PC-3 (cell line): ENCODE measurements around the gene STXBP5L. TPM values are rescaled to one million over a fixed set of nuclear protein-coding genes. Genes with fewer than 3 reads are reported as not detected.
A peak's percentile ranks its signal among the peaks of the same experiment; 100 is the strongest.
"Not testable (repeated sequence)": the region's sequence is repeated elsewhere in the genome, so short reads cannot be mapped to it uniquely, and the experiment has no call there.

Experiments used
- ATAC-seq: fragments of 200-7000 bp; cut with Tn5 transposase; 2 replicates; pipeline ENCODE4 v1.9.1; 2020; ENCODE audit warnings: mild to moderate bottlenecking, moderate library complexity
- BruUV-seq: library from RNA; stranded (reverse); fragments of 400-500 nt; replicated peaks from 2 replicates; lab custom pipeline; 2021; lab: Mats Ljungman, UMichigan
- CTCF ChIA-PET: fragments of 300-600 bp; sonication (Branson Sonifier 250); formaldehyde crosslinking; loops from one replicate; lab custom pipeline; 2022; ENCODE audit warnings: antibody characterized with exemption; lab: Charles Lee
- POLR2A ChIA-PET: fragments of 300-600 bp; sonication (Branson Sonifier 250); formaldehyde crosslinking; loops from one replicate; lab custom pipeline; 2022; ENCODE audit warnings: antibody characterized with exemption; ENCODE audit not compliant: unreplicated experiment; lab: Charles Lee
- DNase-seq: peaks from one replicate; pipeline ENCODE4 v3.0.0-alpha.2; 2015
- H2AFZ ChIP-seq: fragments of 300-600 bp; sonication (generic); 2 replicates; pipeline ENCODE4 v1.6.0; 2016; ENCODE audit warnings: antibody characterized with exemption, low read length
- H3F3A ChIP-seq: fragments of 300-600 bp; sonication (generic); one replicate; pipeline ENCODE4 v1.6.0; 2017; ENCODE audit warnings: antibody characterized with exemption, low read length, control low read depth, mild to moderate bottlenecking; ENCODE audit not compliant: unreplicated experiment
- H3K27ac ChIP-seq: fragments of 300-600 bp; sonication (generic); 2 replicates; pipeline ENCODE4 v1.5.1; 2016; ENCODE audit warnings: mild to moderate bottlenecking, low read length
- H3K27me3 ChIP-seq: fragments of 300-600 bp; sonication (generic); 2 replicates; pipeline ENCODE4 v1.6.1; 2016; ENCODE audit warnings: low read length, mixed read lengths
- H3K36me3 ChIP-seq: fragments of 300-600 bp; sonication (generic); 2 replicates; pipeline ENCODE4 v1.6.1; 2016; ENCODE audit warnings: low read depth, mixed run types, low read length, mixed read lengths
- H3K4me1 ChIP-seq: fragments of 300-600 bp; sonication (generic); 2 replicates; pipeline ENCODE4 v1.5.1; 2016; ENCODE audit warnings: low read length; ENCODE audit not compliant: insufficient read depth
- H3K4me2 ChIP-seq: fragments of 300-600 bp; sonication (generic); 2 replicates; pipeline ENCODE4 v1.6.0; 2016; ENCODE audit warnings: low read length
- H3K4me3 ChIP-seq: fragments of 300-600 bp; sonication (generic); 2 replicates; pipeline ENCODE4 v1.5.1; 2016; ENCODE audit warnings: mild to moderate bottlenecking, low read length, mixed read lengths
- H3K79me2 ChIP-seq: fragments of 300-600 bp; sonication (generic); 2 replicates; pipeline ENCODE4 v1.6.1; 2017; ENCODE audit warnings: low read length, mixed read lengths
- H3K9ac ChIP-seq: fragments of 300-600 bp; sonication (generic); 2 replicates; pipeline ENCODE4 v1.6.0; 2016; ENCODE audit warnings: mild to moderate bottlenecking, low read length
- H3K9me2 ChIP-seq: fragments of 300-600 bp; sonication (generic); replicated peaks from 2 replicates; pipeline ENCODE4 v1.6.1; 2016; ENCODE audit warnings: mixed run types, low read length, mixed read lengths
- H3K9me3 ChIP-seq: fragments of 300-600 bp; sonication (generic); 2 replicates; pipeline ENCODE4 v1.6.1; 2016; ENCODE audit warnings: low read length, mixed read lengths
- H4K20me1 ChIP-seq: fragments of 300-600 bp; sonication (generic); 2 replicates; pipeline ENCODE4 v1.6.1; 2016; ENCODE audit warnings: low read length, mixed read lengths
- CTCF ChIP-seq: fragments of 300-600 bp; sonication (generic); conservative IDR thresholded peaks from 2 replicates; pipeline ENCODE4 v1.5.1; 2017; ENCODE audit warnings: antibody characterized with exemption, low read depth, mild to moderate bottlenecking, low read length
- EZH2 ChIP-seq: fragments of 300-600 bp; sonication (generic); IDR thresholded peaks from one replicate; pipeline ENCODE4 v1.6.1; 2017; ENCODE audit warnings: antibody characterized with exemption, mild to moderate bottlenecking, low read length; ENCODE audit not compliant: unreplicated experiment
- EZH2phosphoT487 ChIP-seq: fragments of 300-600 bp; sonication (generic); IDR thresholded peaks from 2 replicates; pipeline ENCODE4 v1.6.1; 2018; ENCODE audit warnings: mild to moderate bottlenecking, antibody characterized with exemption, low read length, borderline replicate concordance
- intact Hi-C: fragments of 100-400 bp; cut with micrococcal nuclease; formaldehyde crosslinking; loops from 2 replicates; pipeline ENCODE4 v1.9.0; 2023
- total RNA-seq: library from RNA; depleted of rRNA; stranded (reverse); fragments of >200 nt; gene quantifications from 2 replicates; pipeline ENCODE4 v1.2.3, GENCODE V29; 2014

Gene STXBP5L
- total RNA-seq, 1 experiment from 2014 or later, result not detected

GRCh38 chr3:121075191-121075590, 167.2 kb downstream of the STXBP5L start:
- no peak for TF ChIP-seq CTCF
- TF ChIP-seq EZH2, result no peak
- TF ChIP-seq EZH2phosphoT487, result no peak
- H3K9me3 ChIP-seq, result no peaks in the 10 kb centered on the region
- no TSS peak for BruUV-seq

GRCh38 chr3:121078378-121079101, 170.5 kb downstream of the STXBP5L start:
- H3K9me3 ChIP-seq, H3K27ac ChIP-seq, H4K20me1 ChIP-seq, H3K9me2 ChIP-seq, CTCF ChIA-PET, H2AFZ ChIP-seq, H3K36me3 ChIP-seq, H3K4me3 ChIP-seq, BruUV-seq, POLR2A ChIA-PET, H3K4me1 ChIP-seq, H3K9ac ChIP-seq, DNase-seq, H3K79me2 ChIP-seq, intact Hi-C loops, H3K4me2 ChIP-seq, ATAC-seq, H3F3A ChIP-seq: not testable (repeated sequence)
- H3K27me3 ChIP-seq, result peaks cover 24% of the 10 kb centered on the region; the same call in 1 of the 2 replicates

More at GRCh38 chr3:121075191-121075590, 167.2 kb downstream of the STXBP5L start:
- Histone ChIP-seq H3K79me2 (no peaks in the 10 kb centered on the region), H3K36me3 (no peaks in the 10 kb centered on the region), H3K9me2 (no peaks in the 10 kb centered on the region), H2AFZ (no peak overlapping the region), H3F3A (no peaks in the 10 kb centered on the region), H3K4me3 (no peak overlapping the region), H3K4me2 (no peak overlapping the region), H3K27me3 (peaks cover 58% of the 10 kb centered on the region), H3K9ac (no peak overlapping the region), H4K20me1 (no peaks in the 10 kb centered on the region), H3K4me1 (no peaks in the 10 kb centered on the region), H3K27ac (no peak overlapping the region)
- ATAC-seq, result no peak
- CTCF ChIA-PET, result no interaction called here
- POLR2A ChIA-PET, result no interaction called here
- DNase-seq, result no peak
- intact Hi-C loops, result no loop called here

GRCh38 chr3:121096953-121097352, 188.9 kb downstream of the STXBP5L start:
- BruUV-seq, result no TSS peak
- Histone ChIP-seq H2AFZ (0 out of 2 replicates have a peak overlapping the region, but pooled peaks have one; percentile 43), H3K9me3 (no peaks in the 10 kb centered on the region), H3K4me3 (no peak overlapping the region), H3K36me3 (no peaks in the 10 kb centered on the region), H3K27me3 (peaks cover 43% of the 10 kb centered on the region; the same call in 1 of the 2 replicates), H3K4me2 (peak overlapping the region; percentile 40), H3K27ac (no peak overlapping the region), H3K79me2 (no peaks in the 10 kb centered on the region), H3F3A (no peaks in the 10 kb centered on the region), H3K9me2 (no peaks in the 10 kb centered on the region), H4K20me1 (no peaks in the 10 kb centered on the region), H3K4me1 (peaks cover 11% of the 10 kb centered on the region), H3K9ac (no peak overlapping the region)
- ChIA-PET POLR2A (no interaction called here), CTCF (no interaction called here)
- TF ChIP-seq EZH2 (no peak), CTCF (no peak), EZH2phosphoT487 (no peak)
- intact Hi-C loops, result no loop called here
- peak; percentile 34 for DNase-seq
- peak; percentile 45; the same call in 1 of the 2 replicates for ATAC-seq

DNA sequence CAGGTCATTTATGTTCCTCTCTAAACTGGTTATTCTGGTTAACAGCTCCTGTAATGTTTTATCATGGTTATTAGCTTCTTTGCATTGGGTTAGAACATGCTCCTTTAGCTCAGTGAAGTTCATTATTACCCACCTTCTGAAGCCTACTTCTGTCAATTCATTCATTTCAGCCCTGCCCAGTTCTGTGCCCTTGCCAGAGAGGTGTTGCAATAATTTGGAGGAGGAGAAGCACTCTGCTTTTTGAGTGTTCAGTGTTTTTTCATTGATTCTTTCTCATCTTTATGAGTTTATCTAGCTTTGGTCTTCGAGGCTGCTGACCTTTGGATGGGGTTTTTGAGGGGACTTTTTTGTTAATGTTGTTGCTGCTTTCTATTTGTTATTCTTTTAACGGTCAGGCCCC, 203.1 kb downstream of the STXBP5L start:
- H4K20me1 ChIP-seq, BruUV-seq, H3K79me2 ChIP-seq, H3K27ac ChIP-seq, CTCF ChIA-PET, H3K9me3 ChIP-seq, POLR2A ChIA-PET, H3K36me3 ChIP-seq, ATAC-seq, H3K4me3 ChIP-seq, H3K4me2 ChIP-seq, H3K9ac ChIP-seq, intact Hi-C loops, H3K4me1 ChIP-seq, H2AFZ ChIP-seq, H3F3A ChIP-seq, DNase-seq, H3K9me2 ChIP-seq: not testable (repeated sequence)
- peaks cover 39% of the 10 kb centered on the region for H3K27me3 ChIP-seq
